A673 (cell line): Measurements from ENCODE around the gene SPDEF.

ENCODE experiments used
- CTCF ChIP-seq: fragments of 300-800, 200-600 bp; sonication (generic); conservative IDR thresholded peaks from 2 replicates; pipeline ENCODE4 v1.5.1; 2017; ENCODE audit warnings: low read depth, mild to moderate bottlenecking, antibody characterized with exemption, low read length, moderate library complexity, mixed read lengths
- EZH2 ChIP-seq: fragments of 200-600 bp; sonication (generic); IDR thresholded peaks from 2 replicates; pipeline ENCODE4 v1.6.1; 2017; ENCODE audit warnings: borderline replicate concordance, low read depth, mild to moderate bottlenecking, mixed read lengths, antibody characterized with exemption, low read length; ENCODE audit not compliant: poor library complexity, severe bottlenecking

DNA sequence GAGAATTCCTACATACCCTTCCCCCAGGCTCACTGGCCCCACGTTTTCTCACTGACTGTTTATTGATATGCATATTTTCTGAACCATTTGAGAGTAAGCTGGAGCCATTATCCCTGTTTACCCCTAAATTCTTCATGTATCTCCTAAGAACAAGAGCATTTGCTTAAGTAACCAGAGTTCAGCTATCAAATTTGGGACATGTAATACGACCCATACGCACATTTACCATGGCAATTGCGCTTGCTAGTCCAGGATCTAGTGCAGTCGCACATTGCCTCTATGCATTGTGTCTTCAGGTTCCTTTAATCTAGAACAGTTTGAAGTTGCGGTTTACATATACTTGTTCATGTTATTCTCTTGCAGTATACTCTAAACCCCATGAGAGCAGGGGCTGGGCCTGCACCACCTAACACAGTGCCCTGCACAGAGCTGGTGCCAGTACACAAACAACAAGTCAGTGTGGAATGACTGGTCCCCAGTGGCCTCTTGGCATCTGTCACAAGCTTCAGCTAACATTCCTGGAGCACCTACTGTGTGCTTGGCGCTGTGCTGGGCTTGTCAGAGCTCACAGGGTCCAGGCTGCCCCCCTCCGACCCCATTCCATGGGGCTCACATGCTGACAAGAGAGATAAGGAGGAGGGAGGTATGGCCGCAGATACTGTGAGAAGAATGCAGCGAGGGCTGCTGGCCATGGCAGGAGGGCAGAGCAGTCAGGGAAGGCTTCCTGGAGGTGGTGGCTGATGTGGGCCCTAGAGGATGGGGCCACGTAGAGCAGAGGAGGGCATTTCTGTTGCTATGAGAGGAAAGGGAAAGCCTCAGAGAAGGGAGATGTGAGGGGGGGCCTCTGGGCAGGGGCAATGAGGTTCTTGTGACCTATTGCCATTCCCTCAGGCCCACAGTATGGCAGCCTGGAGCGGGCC lies 28.1 kb downstream of the SPDEF start:
- TF ChIP-seq CTCF = no peak
- TF ChIP-seq EZH2 = no peak
